ENCODE data around the gene SPATA33.

- TF ChIP-seq CTCF (IDR thresholded peaks at IDR 0.05; ENCODE audit: low read depth, low read length) (no peak), EZH2phosphoT487 (IDR thresholded peaks at IDR 0.05; ENCODE audit: low read depth) (no peak)
Measured at GRCh38 chr16:89638455-89638854, 19.2 kb upstream of the SPATA33 start.

All from OCI-LY3 (cell line).